Vagina (tissue), 2 donors: ENCODE measurements around the gene PRPF40B. TPM values are rescaled to one million over a fixed set of nuclear protein-coding genes. Genes with fewer than 3 reads are reported as not detected.

Experiments used
- DNase-seq, 2 donors: peaks; one replicate each; pipeline ENCODE4 v3.0.0-alpha.2; 2017; ENCODE audit errors: extremely low spot score in 2 of 2
- H3K27ac ChIP-seq: fragments of 200-600 bp; sonication (generic); one replicate; pipeline ENCODE4 v1.5.1; 2019
- H3K27me3 ChIP-seq: fragments of 200-600 bp; sonication (generic); one replicate; pipeline ENCODE4 v1.5.1; 2019
- H3K36me3 ChIP-seq, 2 donors: fragments of 200-600 bp; sonication (generic); one replicate each; pipeline ENCODE4 v1.5.1; 2017 to 2019
- H3K4me1 ChIP-seq: fragments of 200-600 bp; sonication (generic); one replicate; pipeline ENCODE4 v1.5.1; 2019
- H3K4me3 ChIP-seq, 2 donors: fragments of 200-600 bp; sonication (generic); 1 replicate in 1 of 2; 2 replicates in 1 of 2; pipeline ENCODE4 v1.5.1; 2016 to 2019
- H3K9me3 ChIP-seq: fragments of 200-600 bp; sonication (generic); one replicate; pipeline ENCODE4 v1.5.1; 2019
- CTCF ChIP-seq, 3 experiments: fragments of 450-650 bp in 2 of 3; fragments of 200-600 bp in 1 of 3; sonication (generic) in 1 of 3; IDR thresholded peaks; one replicate each; pipeline ENCODE4 v1.5.1; 2017 to 2019; ENCODE audit warnings: antibody characterized with exemption in 3 of 3, mild to moderate bottlenecking in 2 of 3, moderate library complexity in 2 of 3
- POLR2A ChIP-seq, 2 donors: fragments of 450-650 bp; IDR thresholded peaks; one replicate each; pipeline ENCODE4 v1.6.1; 2017; ENCODE audit warnings: antibody characterized with exemption in 2 of 2, mild to moderate bottlenecking in 2 of 2, moderate library complexity in 2 of 2
- POLR2AphosphoS5 ChIP-seq, 2 donors: sonication (generic); formaldehyde crosslinking; IDR thresholded peaks; one replicate each; pipeline ENCODE4 v1.9.0; 2017; ENCODE audit warnings: antibody characterized with exemption in 2 of 2, mild to moderate bottlenecking in 2 of 2, low read depth in 1 of 2; ENCODE audit not compliant: insufficient read depth in 1 of 2
- intact Hi-C: fragments of 100-400 bp; cut with DNase I; formaldehyde crosslinking; loops from one replicate; pipeline ENCODE4 v1.15.1; 2023
- total RNA-seq: library from RNA; depleted of rRNA; stranded (reverse); fragments of >200 nt; gene quantifications from one replicate; pipeline ENCODE4 v1.2.3, GENCODE V29; 2016

Gene PRPF40B
- total RNA-seq, 1 donor from 2014 or later: 22.1 TPM

GRCh38 chr12:49672301-49673217, 49.2 kb downstream of the PRPF40B start:
- Histone ChIP-seq H3K27me3 (no peaks in the 10 kb centered on the region), H3K27ac (peak overlapping the region; percentile 83), H3K4me3 (peak overlapping the region in 1 of 2 donors; percentile 2), H3K9me3 (no peaks in the 10 kb centered on the region), H3K36me3 (no peaks in the 10 kb centered on the region), H3K4me1 (peaks cover 52% of the 10 kb centered on the region)
- intact Hi-C loops: no loop called here
- TF ChIP-seq POLR2A (IDR thresholded peaks at IDR 0.05) (no peak), POLR2AphosphoS5 (IDR thresholded peaks at IDR 0.05; ENCODE audit: insufficient read depth in 1 of 2, low read depth in 1 of 2) (no peak), CTCF (IDR thresholded peaks at IDR 0.05) (no peak)
- DNase-seq: no peak

- Histone ChIP-seq H3K4me3 (peak overlapping the region in 1 of 2 donors; percentile 2), H3K36me3 (no peaks in the 10 kb centered on the region), H3K27me3 (no peaks in the 10 kb centered on the region), H3K27ac (peak overlapping the region; percentile 83), H3K4me1 (peaks cover 52% of the 10 kb centered on the region), H3K9me3 (no peaks in the 10 kb centered on the region)
- TF ChIP-seq POLR2A (IDR thresholded peaks at IDR 0.05) (no peak), POLR2AphosphoS5 (IDR thresholded peaks at IDR 0.05; ENCODE audit: insufficient read depth in 1 of 2, low read depth in 1 of 2) (peak; percentile 88 to 91), CTCF (IDR thresholded peaks at IDR 0.05) (peak in 1 of 3 experiments; percentile 63)
- DNase-seq: peak in 1 of 2 donors; percentile 94
- intact Hi-C loops: no loop called here
These were observed 50.3 kb downstream of the PRPF40B start for GRCh38 chr12:49673446-49674317.

- no peaks in the 10 kb centered on the region for H3K9me3 ChIP-seq
- peaks cover 52% of the 10 kb centered on the region for H3K4me1 ChIP-seq
- peak overlapping the region; percentile 83 for H3K27ac ChIP-seq
- H3K36me3 ChIP-seq: no peaks in the 10 kb centered on the region
- no peak overlapping the region for H3K4me3 ChIP-seq
- intact Hi-C loops: no loop called here
- H3K27me3 ChIP-seq: no peaks in the 10 kb centered on the region
- no peak for TF ChIP-seq POLR2AphosphoS5 (IDR thresholded peaks at IDR 0.05; ENCODE audit: insufficient read depth in 1 of 2, low read depth in 1 of 2)
- no peak for TF ChIP-seq POLR2A (IDR thresholded peaks at IDR 0.05)
- TF ChIP-seq CTCF (IDR thresholded peaks at IDR 0.05): no peak
- no peak for DNase-seq
These were observed 51.1 kb downstream of the PRPF40B start for GRCh38 chr12:49674318-49674981.

- Histone ChIP-seq H3K36me3 (no peaks in the 10 kb centered on the region), H3K4me3 (no peak overlapping the region), H3K27ac (peak overlapping the region; percentile 83), H3K4me1 (peaks cover 57% of the 10 kb centered on the region), H3K9me3 (no peaks in the 10 kb centered on the region), H3K27me3 (no peaks in the 10 kb centered on the region)
- DNase-seq: no peak
- intact Hi-C loops: no loop called here
- no peak for TF ChIP-seq CTCF (IDR thresholded peaks at IDR 0.05)
- no peak for TF ChIP-seq POLR2AphosphoS5 (IDR thresholded peaks at IDR 0.05; ENCODE audit: insufficient read depth in 1 of 2, low read depth in 1 of 2)
- TF ChIP-seq POLR2A (IDR thresholded peaks at IDR 0.05): no peak
These were observed 51.8 kb downstream of the PRPF40B start for GRCh38 chr12:49675137-49675536.
